Left lung (tissue), 10 donors: ENCODE data around the gene IKBKG. TPM values are rescaled to one million over a fixed set of nuclear protein-coding genes. Genes with fewer than 3 reads are reported as not detected.
"Not testable (repeated sequence)": the region's sequence is repeated elsewhere in the genome, so short reads cannot be mapped to it uniquely, and the experiment has no call there.

Experiments used
- ATAC-seq: fragments of 200-7000 bp; cut with Tn5 transposase; one replicate; pipeline ENCODE4 v1.9.1; 2020; ENCODE audit warnings: moderate library complexity
- DNase-seq, 4 donors: peaks; one replicate each; pipeline ENCODE4 v3.0.0-alpha.2; 2013 to 2020
- H3K27ac ChIP-seq, 2 donors: fragments of 200-600 bp; sonication (generic) in 1 of 2; one replicate each; pipeline versions ENCODE4 v1.5.0 to v1.8.0; 2020 to 2021
- H3K27me3 ChIP-seq, 2 donors: fragments of 200-600 bp; sonication (generic) in 1 of 2; one replicate each; pipeline versions ENCODE4 v1.5.0 to v1.8.0; 2020 to 2021
- H3K36me3 ChIP-seq, 2 donors: fragments of 200-600 bp; sonication (generic) in 1 of 2; one replicate each; pipeline versions ENCODE4 v1.5.0 to v1.8.0; 2020 to 2021
- H3K4me1 ChIP-seq, 2 donors: fragments of 200-600 bp; one replicate each; pipeline ENCODE4 v1.8.0; 2021
- H3K4me3 ChIP-seq, 2 donors: fragments of 200-600 bp; sonication (generic) in 1 of 2; one replicate each; pipeline versions ENCODE4 v1.5.0 to v1.8.0; 2020 to 2021; ENCODE audit warnings: mild to moderate bottlenecking in 1 of 2
- H3K9me3 ChIP-seq, 2 donors: fragments of 200-600 bp; sonication (generic) in 1 of 2; one replicate each; pipeline versions ENCODE4 v1.5.0 to v1.8.0; 2020 to 2021
- intact Hi-C, 2 donors: fragments of 100-400 bp; cut with DNase I; formaldehyde crosslinking; loops; one replicate each; pipeline versions ENCODE4 v1.11.2 to v1.14.2; 2022
- polyA plus RNA-seq, 6 donors: library from polyadenylated mRNA; unstranded; fragments of 120-200 nt; gene quantifications; one replicate each; pipeline ENCODE4 v1.2.1, GENCODE V29; 2013; ENCODE audit not compliant: insufficient read length in 6 of 6
- total RNA-seq, 2 donors: library from RNA; stranded (reverse); fragmentation: NEBNext Ultra II Directional; extraction: Animal tissue kit (Norgen Biotek cat#: 25700); gene quantifications; one replicate each; pipeline ENCODE4 v1.2.1, GENCODE V29; 2021
- TF ChIP-seq, protein P1 (sequence below), 2 donors: fragments of 200-600 bp; sonication (generic) in 1 of 2; IDR thresholded peaks; one replicate each; pipeline versions ENCODE4 v1.5.0 to v1.8.0; 2021; ENCODE audit warnings: antibody characterized with exemption in 2 of 2
- donor health status: DM: no; HTN: yes; CAD: no.
- donor health status: DM: no; HTN: no; CAD: no.

Gene IKBKG
- total and polyA plus RNA-seq, 8 donors: 14.2 to 52.5 (median 17.4) TPM

DNA sequence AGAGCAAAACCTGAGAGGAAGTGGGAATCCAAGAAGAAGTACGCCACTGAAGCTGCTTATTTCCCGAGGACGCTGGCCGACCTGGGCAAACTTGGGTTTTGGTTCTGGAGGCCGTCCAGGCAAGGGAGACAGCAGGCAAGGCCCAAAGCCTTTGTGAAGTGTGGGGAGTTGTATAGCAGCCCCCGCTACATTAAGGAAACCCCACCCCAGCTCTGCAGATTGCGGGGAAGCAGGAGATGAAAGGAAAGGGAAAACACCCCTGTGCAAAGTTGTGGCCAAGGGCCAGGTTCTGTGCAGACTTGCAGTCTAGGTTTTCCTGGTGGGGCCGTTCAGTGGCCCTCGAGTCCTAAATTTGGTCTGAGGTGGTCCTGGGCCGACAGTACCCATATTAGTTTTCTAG, 25.6 kb downstream of the IKBKG start:
- H3K27ac ChIP-seq, intact Hi-C loops, H3K36me3 ChIP-seq: not testable (repeated sequence)

DNA sequence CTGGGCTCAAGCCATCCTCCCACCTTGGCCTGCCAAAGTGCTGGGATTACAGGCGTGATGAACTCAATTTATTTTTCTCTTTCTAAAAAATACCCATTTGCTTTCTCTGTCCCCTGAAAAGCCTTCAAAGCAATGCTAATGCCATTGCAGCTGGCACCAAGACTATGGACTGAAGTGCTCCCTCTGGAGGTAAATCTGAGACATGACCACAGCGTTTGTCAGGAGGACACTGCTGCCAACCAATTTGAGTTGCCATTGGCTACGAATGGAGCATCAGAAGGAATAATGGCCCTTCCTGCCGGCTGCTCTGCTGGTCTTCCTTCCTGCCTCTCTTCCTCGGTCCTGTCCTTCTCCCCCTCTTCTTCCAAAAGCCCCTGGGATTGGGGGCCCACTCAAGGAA, 27.7 kb downstream of the IKBKG start:
- intact Hi-C loops, H3K4me1 ChIP-seq, H3K9me3 ChIP-seq, H3K27ac ChIP-seq, H3K4me3 ChIP-seq, H3K36me3 ChIP-seq, DNase-seq, H3K27me3 ChIP-seq: not testable (repeated sequence)
- ATAC-seq: peak; percentile 80

More for the DNA sequence above, 25.6 kb downstream of the IKBKG start:
- not testable (repeated sequence) for H3K4me1 ChIP-seq, DNase-seq, ATAC-seq, H3K9me3 ChIP-seq, H3K4me3 ChIP-seq, H3K27me3 ChIP-seq

DNA sequence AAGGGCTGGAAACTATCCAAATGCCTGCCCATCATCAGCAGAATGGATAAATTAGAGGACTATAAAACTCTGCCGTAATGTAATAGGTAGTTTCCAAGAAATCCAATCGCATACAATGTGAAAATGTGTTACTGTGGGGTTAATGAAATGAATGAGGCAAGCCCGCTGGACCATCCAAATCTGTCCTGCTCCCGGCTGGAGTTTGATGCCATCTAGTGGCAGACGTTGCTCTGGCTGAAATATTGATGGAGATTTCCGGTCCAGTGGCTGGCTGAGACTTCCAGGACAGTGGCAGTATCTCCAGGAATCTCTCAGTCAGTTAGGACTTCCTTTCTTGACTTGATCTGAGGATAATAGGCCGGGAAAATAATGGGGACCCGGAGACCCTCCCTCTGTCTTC, 35.6 kb downstream of the IKBKG start:
- H3K27me3 ChIP-seq, H3K36me3 ChIP-seq, H3K4me3 ChIP-seq, H3K4me1 ChIP-seq, H3K27ac ChIP-seq, H3K9me3 ChIP-seq, DNase-seq, intact Hi-C loops: not testable (repeated sequence)
- peak; percentile 78 for ATAC-seq

DNA sequence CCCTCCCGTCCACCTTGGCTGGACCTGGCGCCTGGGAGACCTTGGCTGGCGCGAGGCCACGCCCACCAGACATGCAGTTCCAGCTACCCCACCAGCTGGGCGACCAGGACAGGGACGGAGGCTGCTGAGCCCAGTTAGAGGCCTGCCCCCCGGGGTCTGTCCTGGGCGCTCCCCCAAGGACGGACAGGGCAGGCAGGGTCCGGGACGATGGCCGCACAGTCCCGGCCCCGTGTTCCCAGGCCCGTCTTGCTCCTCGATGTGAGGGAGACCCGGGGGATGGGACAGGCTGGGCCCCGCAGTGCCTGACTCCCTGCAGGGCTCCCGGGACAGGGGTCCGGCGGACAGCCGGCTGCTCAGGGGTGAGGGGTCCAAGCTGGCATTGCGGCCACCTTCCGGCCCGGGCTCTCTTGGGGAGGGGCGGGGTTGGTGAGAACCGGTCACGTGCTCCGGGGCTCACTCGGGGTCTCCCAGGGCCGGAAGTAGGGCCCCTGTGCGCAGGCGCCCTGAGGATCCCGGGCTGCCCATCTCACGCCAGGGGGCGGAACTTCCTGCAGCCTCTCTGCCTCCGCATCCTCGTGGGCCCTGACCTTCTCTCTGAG, 37.3 kb downstream of the IKBKG start, which contains the start of gene CTAG1A:
Gene CTAG1A, plus strand, starts transcription at position 549 of the 599 bp plus-strand sequence. CDS start 74 bp downstream, outside the sequence.
- H3K27ac ChIP-seq, H3K4me1 ChIP-seq, H3K36me3 ChIP-seq, H3K27me3 ChIP-seq, H3K4me3 ChIP-seq, H3K9me3 ChIP-seq, ATAC-seq, intact Hi-C loops, DNase-seq: not testable (repeated sequence)

DNA sequence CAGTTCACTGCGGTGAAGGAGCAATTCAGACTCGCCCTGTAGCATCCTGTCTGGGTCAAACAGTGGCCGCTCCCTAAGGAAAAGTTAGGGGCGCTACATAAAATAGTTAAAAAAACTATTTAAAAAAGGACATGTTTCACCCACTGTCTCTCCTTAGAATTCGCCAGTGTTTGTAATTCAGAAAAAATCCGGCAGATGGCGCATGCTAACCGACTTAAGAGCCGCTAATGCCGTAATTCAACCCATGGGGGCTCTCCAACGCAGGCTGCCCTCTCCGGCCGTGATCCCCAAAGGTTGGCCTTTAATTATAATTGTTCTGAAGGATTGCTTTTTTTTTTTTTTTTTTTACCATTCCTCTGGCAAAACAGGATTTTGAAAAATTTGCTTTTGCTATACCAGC, 43.0 kb downstream of the IKBKG start:
- DNase-seq, H3K4me3 ChIP-seq, H3K4me1 ChIP-seq, H3K27me3 ChIP-seq, H3K9me3 ChIP-seq, H3K36me3 ChIP-seq, H3K27ac ChIP-seq, ATAC-seq, intact Hi-C loops: not testable (repeated sequence)

DNA sequence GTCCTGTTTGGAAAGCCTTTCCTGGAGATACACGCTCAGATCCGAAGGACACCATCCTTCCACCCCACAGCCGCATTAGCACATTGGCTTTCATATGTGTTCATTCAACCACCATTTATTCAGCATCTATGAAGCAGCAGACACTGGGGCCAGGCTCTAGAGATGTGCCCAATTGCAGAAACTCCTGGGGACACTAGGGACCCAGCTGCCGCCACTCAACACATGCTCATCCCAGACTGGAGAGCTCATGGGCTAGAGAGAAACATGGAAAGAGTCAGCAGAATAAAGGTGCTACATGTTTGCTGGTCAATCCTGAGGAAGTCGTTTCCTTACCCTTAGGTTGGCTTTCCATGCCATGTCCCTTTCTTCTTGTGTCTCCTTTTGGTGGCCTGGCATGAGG, 45.1 kb downstream of the IKBKG start:
- no peak for DNase-seq
- ATAC-seq: no peak
- no peaks in the 10 kb centered on the region for H3K36me3 ChIP-seq
- no peak overlapping the region for H3K27ac ChIP-seq
- TF ChIP-seq, protein P1, sequence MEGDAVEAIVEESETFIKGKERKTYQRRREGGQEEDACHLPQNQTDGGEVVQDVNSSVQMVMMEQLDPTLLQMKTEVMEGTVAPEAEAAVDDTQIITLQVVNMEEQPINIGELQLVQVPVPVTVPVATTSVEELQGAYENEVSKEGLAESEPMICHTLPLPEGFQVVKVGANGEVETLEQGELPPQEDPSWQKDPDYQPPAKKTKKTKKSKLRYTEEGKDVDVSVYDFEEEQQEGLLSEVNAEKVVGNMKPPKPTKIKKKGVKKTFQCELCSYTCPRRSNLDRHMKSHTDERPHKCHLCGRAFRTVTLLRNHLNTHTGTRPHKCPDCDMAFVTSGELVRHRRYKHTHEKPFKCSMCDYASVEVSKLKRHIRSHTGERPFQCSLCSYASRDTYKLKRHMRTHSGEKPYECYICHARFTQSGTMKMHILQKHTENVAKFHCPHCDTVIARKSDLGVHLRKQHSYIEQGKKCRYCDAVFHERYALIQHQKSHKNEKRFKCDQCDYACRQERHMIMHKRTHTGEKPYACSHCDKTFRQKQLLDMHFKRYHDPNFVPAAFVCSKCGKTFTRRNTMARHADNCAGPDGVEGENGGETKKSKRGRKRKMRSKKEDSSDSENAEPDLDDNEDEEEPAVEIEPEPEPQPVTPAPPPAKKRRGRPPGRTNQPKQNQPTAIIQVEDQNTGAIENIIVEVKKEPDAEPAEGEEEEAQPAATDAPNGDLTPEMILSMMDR (IDR thresholded peaks at IDR 0.05): no peak
- H3K4me3 ChIP-seq: no peak overlapping the region
- no peaks in the 10 kb centered on the region for H3K4me1 ChIP-seq
- H3K9me3 ChIP-seq: no peaks in the 10 kb centered on the region
- intact Hi-C loops: no loop called here
- H3K27me3 ChIP-seq: no peaks in the 10 kb centered on the region

DNA sequence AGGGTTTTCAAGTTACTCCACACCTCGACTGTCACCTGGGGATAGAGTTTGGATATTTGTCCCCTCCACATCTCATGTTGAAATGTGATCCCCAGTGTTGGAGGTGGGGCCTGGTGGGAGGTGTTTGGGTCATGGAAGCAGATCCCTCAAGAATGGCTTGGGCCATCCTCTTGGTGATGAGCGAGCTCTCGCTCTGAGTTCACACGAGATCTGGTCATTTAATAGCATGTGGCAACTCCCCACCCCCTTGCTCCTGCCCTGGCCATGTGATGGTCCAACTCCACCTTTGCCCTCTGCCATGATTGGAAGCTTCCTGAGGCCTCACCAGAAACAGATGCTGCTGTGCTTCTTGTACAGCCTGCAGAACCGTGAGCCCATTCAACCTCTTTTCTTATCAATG, 45.8 kb downstream of the IKBKG start:
- ATAC-seq (no peak), DNase-seq (no peak)
- Histone ChIP-seq H3K36me3 (no peaks in the 10 kb centered on the region), H3K4me1 (no peaks in the 10 kb centered on the region), H3K27me3 (no peaks in the 10 kb centered on the region), H3K9me3 (no peaks in the 10 kb centered on the region), H3K27ac (no peak overlapping the region), H3K4me3 (no peak overlapping the region)
- intact Hi-C loops: no loop called here
- TF ChIP-seq, protein P1 (IDR thresholded peaks at IDR 0.05): no peak

DNA sequence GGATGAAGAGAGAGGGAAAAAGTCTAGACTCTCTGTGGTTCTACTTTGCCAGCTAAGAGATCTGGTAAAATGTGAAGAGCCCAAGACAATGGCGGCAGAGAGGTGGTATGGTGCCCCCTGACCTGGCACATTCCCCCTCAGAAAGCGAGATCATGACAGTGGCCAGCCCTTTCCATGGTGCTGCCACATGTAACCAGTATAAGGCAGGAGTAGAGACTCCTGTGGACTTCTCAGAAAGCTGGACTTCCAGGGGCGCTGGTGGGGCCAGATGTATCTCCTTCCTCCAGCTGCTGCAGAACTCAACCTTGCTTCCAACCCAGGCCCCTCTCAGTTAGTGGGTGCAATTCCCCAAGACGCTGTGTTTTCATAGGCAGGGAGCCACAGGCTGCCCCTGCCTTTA, 47.1 kb downstream of the IKBKG start:
- no peaks in the 10 kb centered on the region for H3K27me3 ChIP-seq
- ATAC-seq: no peak
- H3K9me3 ChIP-seq: no peaks in the 10 kb centered on the region
- no peaks in the 10 kb centered on the region for H3K4me1 ChIP-seq
- TF ChIP-seq, protein P1 (IDR thresholded peaks at IDR 0.05): no peak
- H3K36me3 ChIP-seq: no peaks in the 10 kb centered on the region
- intact Hi-C loops: no loop called here
- no peak overlapping the region for H3K4me3 ChIP-seq
- H3K27ac ChIP-seq: no peak overlapping the region
- no peak for DNase-seq
